Parietal lobe (tissue), 1 donor: ENCODE results near the gene ATP1B2. TPM values are rescaled to one million over a fixed set of nuclear protein-coding genes. Genes with fewer than 3 reads are reported as not detected.

ENCODE experiments used
- total RNA-seq: library from RNA; depleted of rRNA; stranded (reverse); fragments of >200 nt; gene quantifications from one replicate; pipeline ENCODE4 v1.2.3, GENCODE V29; 2014

ATP1B2 gene, protein sequence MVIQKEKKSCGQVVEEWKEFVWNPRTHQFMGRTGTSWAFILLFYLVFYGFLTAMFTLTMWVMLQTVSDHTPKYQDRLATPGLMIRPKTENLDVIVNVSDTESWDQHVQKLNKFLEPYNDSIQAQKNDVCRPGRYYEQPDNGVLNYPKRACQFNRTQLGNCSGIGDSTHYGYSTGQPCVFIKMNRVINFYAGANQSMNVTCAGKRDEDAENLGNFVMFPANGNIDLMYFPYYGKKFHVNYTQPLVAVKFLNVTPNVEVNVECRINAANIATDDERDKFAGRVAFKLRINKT
- 16.6 TPM for total RNA-seq

DNA sequence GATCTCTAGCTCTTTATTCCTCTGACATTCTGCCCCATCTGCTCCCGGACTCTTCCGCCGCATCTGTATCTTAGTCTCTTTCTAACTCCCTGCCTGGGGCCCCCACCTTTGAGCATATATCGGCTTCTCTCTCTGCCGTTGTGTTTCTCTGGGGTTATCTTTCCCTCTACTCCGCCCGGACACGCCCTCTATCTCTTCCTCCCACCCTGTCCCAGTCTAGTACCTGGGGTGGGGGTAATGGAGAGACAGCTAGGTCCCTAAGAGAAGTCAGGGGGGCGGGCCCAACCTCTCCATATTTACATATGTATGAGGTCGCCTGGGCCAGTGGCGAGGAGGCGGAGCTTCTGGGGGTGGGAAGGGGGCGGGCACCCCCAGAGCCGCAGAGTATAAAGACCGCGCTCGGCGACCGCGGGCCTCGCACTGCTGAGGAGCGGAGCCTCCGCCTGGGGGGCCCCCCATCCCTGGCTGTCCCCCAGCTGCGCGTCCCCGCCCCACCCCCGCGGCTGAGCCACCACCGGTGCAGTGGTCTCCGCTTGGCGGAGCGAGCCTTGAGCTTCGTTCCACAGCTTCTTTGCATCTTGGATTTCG, at the start of gene ATP1B2:
Gene ATP1B2, plus strand, starts transcription at position 418 of the 588 bp plus-strand sequence. CDS start 593 bp downstream, outside the sequence.

DNA sequence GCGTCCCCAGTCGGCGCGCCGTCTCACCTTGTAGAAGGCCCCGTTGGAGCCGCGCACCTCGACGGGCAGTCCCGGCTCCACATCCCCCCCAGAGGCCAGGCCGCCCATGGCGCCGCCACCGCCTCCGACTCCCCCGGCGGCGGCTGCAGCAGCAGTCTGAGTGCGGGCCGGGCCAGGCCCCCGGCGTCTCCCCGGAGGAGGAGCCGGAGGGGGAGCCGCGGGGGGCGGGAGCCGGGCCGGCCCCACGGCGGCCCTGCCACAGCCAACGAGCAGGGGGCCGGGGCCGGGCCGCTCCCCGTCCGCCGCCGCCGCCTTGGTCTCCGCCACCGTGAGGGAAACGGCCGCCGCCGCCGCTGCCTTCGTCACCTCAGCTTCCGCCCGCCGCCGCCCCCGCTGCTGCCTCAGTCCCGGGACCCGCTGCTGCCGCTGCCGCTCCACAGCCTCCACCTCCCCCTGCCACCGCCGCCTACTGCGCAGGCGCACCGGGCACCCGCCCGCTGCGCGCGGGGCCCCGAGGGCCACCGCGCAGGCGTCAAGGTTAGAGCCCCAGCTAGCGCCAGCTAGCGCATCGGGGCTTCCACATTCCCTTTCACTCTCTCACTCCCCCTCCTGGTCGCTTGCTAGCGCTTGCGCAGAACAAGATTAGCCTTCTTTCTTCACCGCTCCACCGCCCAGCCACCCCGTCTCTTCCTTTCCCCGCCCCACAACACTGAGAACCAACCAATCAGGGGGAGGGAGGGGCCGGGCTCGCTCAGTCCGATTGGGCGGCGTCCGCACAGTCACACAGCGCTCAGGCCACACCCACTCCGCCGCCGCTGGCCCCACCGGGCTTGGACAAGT, 36.1 kb upstream of the ATP1B2 start, which contains the start of gene FXR2:
Gene FXR2, minus strand, starts transcription at position 473 of the 840 bp plus-strand sequence. Its CDS starts 365 bp downstream, at position 108.

DNA sequence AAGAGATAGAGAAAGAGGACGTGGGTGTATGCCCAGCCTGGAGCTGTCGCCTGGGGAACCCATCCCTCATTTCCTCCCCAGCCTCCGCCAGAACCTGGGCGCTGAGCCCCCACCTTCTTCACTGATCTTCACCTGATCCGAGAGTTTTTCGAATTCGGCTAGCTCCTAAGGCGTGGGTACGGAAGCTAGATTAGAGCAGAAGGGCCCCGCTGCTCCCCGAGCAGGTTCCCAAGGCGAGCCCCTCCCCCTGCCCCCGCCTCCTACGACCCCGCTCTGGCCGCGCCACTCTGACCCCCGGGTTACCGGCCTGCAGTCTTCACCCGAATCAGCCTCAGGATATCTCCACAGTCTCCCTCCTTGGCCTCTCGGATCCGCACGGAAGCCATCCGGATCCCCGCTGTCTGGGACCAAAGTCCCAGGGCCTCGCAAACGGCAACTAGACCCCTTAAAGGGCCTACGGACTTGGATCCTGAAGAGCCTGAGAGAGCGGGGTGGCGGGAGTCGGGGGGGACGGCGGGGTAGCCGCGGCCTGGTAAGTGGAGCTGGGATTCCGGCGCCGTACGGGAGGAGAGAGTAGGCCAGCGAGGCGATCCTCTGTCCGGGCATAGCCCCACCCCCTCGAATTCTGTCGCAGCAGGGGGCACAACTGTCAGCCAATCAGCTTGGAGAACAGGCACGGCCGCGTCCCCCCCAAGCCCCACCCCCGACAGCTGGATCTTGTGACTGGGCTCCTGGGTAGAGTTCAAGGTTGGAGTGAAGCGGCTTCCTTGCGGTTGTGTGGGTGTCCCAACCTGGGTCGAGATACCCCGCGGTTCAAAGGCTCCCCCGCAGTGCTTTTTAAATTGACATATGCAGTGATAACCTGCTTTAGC, 23.2 kb upstream of the ATP1B2 start, which contains the start of gene SAT2:
Gene SAT2, minus strand, starts transcription at position 572 of the 872 bp plus-strand sequence. Its CDS starts 186 bp downstream, at position 386.

DNA sequence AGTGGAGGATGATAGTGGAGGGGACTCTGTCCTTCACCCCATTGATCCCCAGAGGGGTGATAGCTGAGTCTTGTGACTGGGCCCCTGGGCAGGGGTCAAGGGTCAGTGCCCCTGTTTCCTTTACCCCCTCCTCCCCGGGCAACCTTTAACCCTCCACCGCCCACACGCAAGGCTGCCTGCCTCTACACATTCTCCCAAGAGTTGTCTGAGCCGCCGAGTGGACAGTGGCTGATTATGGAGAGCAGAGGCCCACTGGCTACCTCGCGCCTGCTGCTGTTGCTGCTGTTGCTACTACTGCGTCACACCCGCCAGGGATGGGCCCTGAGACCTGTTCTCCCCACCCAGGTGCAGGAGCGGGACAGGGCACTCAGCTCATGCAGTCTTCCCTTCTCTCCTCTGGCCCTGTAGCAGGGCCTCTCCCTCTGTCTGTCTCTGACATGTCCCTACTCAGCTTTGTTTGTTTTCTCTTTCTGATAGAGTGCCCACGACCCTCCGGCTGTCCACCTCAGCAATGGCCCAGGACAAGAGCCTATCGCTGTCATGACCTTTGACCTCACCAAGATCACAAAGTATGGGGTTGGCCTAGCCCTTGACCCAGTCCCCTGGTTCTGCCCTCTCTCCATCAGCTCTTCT, 20.7 kb upstream of the ATP1B2 start, which contains the start of gene SHBG:
Gene SHBG, plus strand, starts transcription at position 197 of the 633 bp plus-strand sequence. Its CDS starts 38 bp downstream, at position 235.

DNA sequence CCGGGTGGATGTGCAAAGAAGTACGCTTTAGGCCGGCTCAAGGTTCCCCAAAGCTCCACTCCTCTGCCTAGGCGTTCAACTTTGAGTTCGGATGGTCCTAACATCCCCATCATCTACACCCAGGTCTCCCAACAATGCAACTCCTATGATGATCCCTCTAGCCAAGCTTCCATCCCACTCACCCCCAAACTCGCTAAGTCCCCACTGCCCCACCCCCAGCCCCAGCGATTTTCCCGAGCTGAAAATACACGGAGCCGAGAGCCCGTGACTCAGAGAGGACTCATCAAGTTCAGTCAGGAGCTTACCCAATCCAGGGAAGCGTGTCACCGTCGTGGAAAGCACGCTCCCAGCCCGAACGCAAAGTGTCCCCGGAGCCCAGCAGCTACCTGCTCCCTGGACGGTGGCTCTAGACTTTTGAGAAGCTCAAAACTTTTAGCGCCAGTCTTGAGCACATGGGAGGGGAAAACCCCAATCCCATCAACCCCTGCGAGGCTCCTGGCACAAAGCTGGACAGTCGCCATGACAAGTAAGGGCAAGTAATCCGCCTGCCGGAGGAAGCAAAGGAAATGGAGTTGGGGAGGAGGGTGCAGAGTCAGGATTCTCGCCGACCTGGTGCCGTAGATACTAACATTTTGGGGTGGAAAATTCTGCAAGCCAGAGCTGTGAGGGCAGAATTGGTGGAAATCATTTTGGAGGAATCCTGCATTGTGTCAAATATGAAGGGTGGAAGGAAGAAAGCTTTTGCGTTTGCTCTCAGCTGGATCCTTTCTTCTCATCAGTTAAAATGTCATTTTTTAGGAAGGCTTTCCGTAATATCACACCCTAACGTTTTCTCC, 36.6 kb downstream of the ATP1B2 start, which contains the start of gene TP53:
Gene TP53, minus strand, starts transcription at position 419 of the 836 bp plus-strand sequence. CDS start 10,896 bp downstream, outside the sequence.

DNA sequence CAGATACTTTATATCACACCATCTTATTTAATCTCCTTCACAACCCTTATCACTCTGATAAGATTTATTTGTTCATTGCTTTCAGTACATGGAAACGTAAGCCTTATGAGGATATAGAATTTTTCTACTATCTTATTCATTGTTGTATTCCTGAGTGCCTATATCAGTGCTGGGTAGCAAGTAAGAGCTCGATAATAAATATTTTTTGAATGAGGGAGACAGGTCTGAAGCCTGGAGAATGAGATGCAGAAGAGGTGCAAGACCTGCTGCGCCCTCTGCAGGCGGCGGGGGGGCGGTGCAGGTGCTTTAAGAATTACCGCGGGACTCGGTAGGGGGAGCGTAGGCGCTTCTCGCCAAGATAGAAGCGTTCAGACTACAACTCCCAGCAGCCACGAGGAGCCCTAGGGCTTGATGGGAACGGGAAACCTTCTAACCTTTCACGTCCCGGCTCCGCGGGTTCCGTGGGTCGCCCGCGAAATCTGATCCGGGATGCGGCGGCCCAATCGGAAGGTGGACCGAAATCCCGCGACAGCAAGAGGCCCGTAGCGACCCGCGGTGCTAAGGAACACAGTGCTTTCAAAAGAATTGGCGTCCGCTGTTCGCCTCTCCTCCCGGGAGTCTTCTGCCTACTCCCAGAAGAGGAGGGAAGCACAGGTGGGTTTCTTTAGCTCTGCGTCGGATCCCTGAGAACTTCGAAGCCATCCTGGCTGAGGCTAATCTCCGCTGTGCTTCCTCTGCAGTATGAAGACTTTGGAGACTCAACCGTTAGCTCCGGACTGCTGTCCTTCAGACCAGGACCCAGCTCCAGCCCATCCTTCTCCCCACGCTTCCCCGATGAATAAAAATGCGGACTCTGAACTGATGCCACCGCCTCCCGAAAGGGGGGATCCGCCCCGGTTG, 37.4 kb downstream of the ATP1B2 start, which contains the start of gene WRAP53:
Gene WRAP53, plus strand, starts transcription at position 570 of the 900 bp plus-strand sequence. Its CDS starts 172 bp downstream, at position 742.

DNA sequence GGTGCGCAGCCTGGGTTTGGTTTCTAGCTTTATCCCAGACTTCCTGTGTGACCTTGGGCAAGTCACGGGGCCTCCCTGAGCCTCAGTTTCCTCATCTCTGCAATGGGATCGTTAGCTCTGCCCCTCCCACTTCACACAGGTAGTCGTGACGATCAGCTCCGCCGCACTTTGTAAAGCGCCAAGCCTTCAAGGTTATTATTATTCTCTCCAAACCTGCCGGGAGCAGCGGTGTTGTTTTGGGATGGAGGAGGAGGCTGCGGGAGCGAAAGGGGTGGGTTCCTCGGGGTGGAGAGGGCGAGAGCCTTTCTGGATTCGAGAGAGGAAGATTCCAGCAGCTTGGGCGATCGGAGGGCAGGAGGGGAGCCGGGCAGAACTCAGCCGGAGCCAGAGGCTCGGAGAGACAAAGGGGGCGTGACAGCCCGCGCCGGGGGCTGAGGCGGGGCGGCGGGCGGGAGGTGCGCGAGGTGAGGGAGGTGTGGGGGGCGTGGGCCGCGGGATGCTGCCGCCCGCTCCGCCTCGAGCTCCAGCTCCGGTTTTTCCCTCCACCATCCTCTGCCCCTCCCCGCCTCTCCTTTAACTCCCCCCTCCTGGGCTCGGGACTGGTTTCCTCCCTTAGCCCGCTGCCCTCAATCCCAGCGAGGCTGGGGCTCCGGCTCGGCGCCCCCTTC, 54.0 kb downstream of the ATP1B2 start, which contains the start of gene EFNB3:
Gene EFNB3, plus strand, starts transcription at position 602 of the 668 bp plus-strand sequence. CDS start 397 bp downstream, outside the sequence.

Other genes with a start within 250 kb of the ATP1B2 start
- gene TMEM256, start 246.8 kb upstream of the ATP1B2 start, total RNA-seq, result 42.9 TPM
- 22.8 TPM for gene NLGN2, start 243.1 kb upstream of the ATP1B2 start, total RNA-seq
- gene SPEM1, start 230.6 kb upstream of the ATP1B2 start, total RNA-seq, result not detected
- not detected for gene SPEM2, start 225.3 kb upstream of the ATP1B2 start, total RNA-seq
- not detected for gene SPEM3, start 222.1 kb upstream of the ATP1B2 start, total RNA-seq
- 1.9 TPM for gene TMEM102, start 215.5 kb upstream of the ATP1B2 start, total RNA-seq
- gene FGF11, start 211.4 kb upstream of the ATP1B2 start, total RNA-seq, result 13.1 TPM
- 15.3 TPM for gene CHRNB1, start 205.9 kb upstream of the ATP1B2 start, total RNA-seq
- 20.0 TPM for gene ZBTB4, start 171.3 kb upstream of the ATP1B2 start, total RNA-seq
- not detected for gene SLC35G6, start 169.5 kb upstream of the ATP1B2 start, total RNA-seq
- 106 TPM for gene POLR2A, start 166.6 kb upstream of the ATP1B2 start, total RNA-seq
- 6.6 TPM for gene TNFSF12, start 101.9 kb upstream of the ATP1B2 start, total RNA-seq
- gene TNFSF13, start 92.2 kb upstream of the ATP1B2 start, total RNA-seq, result 0.94 TPM
- 67.6 TPM for gene SENP3, start 89.0 kb upstream of the ATP1B2 start, total RNA-seq
- gene CD68, start 71.3 kb upstream of the ATP1B2 start, total RNA-seq, result 1.6 TPM
- gene MPDU1, start 67.1 kb upstream of the ATP1B2 start, total RNA-seq, result 36.6 TPM
- gene SOX15, start 60.8 kb upstream of the ATP1B2 start, total RNA-seq, result 1.6 TPM
- 52.9 TPM for gene FXR2, start 36.0 kb upstream of the ATP1B2 start, total RNA-seq
- gene SAT2, start 23.1 kb upstream of the ATP1B2 start, total RNA-seq, result 32.2 TPM
- gene SHBG, start 20.8 kb upstream of the ATP1B2 start, total RNA-seq, result not detected
- gene TP53, start 36.6 kb downstream of the ATP1B2 start, total RNA-seq, result 15.3 TPM
- 11.6 TPM for gene WRAP53, start 37.6 kb downstream of the ATP1B2 start, total RNA-seq
- 19.7 TPM for gene EFNB3, start 54.3 kb downstream of the ATP1B2 start, total RNA-seq
- gene DNAH2, start 66.8 kb downstream of the ATP1B2 start, total RNA-seq, result 2.2 TPM
- 33.5 TPM for gene KDM6B, start 183.3 kb downstream of the ATP1B2 start, total RNA-seq
- 1.9 TPM for gene TMEM88, start 204.1 kb downstream of the ATP1B2 start, total RNA-seq
- gene NAA38, start 206.6 kb downstream of the ATP1B2 start, total RNA-seq, result 24.1 TPM
- gene CYB5D1, start 207.1 kb downstream of the ATP1B2 start, total RNA-seq, result 18.2 TPM
- gene CHD3, start 237.9 kb downstream of the ATP1B2 start, total RNA-seq, result 496 TPM